22Rv1 (cell line): ENCODE measurements around the gene MBD3L3.
A peak's percentile ranks its signal among the peaks of the same experiment; 100 is the strongest.
"Not testable (repeated sequence)": the region's sequence is repeated elsewhere in the genome, so short reads cannot be mapped to it uniquely, and the experiment has no call there.

Experiments used
- H3K27ac ChIP-seq: fragments of 450-650 bp; 2 replicates; pipeline ENCODE4 v1.5.1; 2017
- CTCF ChIP-seq: fragments of 450-650 bp; IDR thresholded peaks from 2 replicates; pipeline ENCODE4 v1.5.1; 2017; ENCODE audit warnings: mild to moderate bottlenecking
- ZFX ChIP-seq: fragments of 450-650 bp; IDR thresholded peaks from 2 replicates; pipeline ENCODE4 v1.6.1; 2017; ENCODE audit warnings: antibody characterized with exemption, borderline replicate concordance

The MBD3L3 gene

GRCh38 chr19:7058576-7058975 lies at the start of gene MBD3L3:
Gene MBD3L3, minus strand, starts transcription at chr19:7058676. Its CDS starts 71 bp downstream, at chr19:7058605.
- H3K27ac ChIP-seq = not testable (repeated sequence)

- TF ChIP-seq CTCF (no peak), ZFX (no peak)
- no peak overlapping the region for H3K27ac ChIP-seq
These were observed 48.5 kb upstream of the MBD3L3 start for GRCh38 chr19:7106711-7107657.

- TF ChIP-seq CTCF (no peak), ZFX (no peak)
- H3K27ac ChIP-seq = no peak overlapping the region
These were observed 46.4 kb upstream of the MBD3L3 start for GRCh38 chr19:7104747-7105447.

- no peak overlapping the region for H3K27ac ChIP-seq
- no peak for TF ChIP-seq CTCF
- no peak for TF ChIP-seq ZFX
These were observed 43.2 kb upstream of the MBD3L3 start for GRCh38 chr19:7101498-7102253.

GRCh38 chr19:7099597-7099921 lies 41.1 kb upstream of the MBD3L3 start:
- TF ChIP-seq CTCF (no peak), ZFX (no peak)
- peak overlapping the region; percentile 94 for H3K27ac ChIP-seq

- H3K27ac ChIP-seq = peak overlapping the region; percentile 94
- no peak for TF ChIP-seq CTCF
- TF ChIP-seq ZFX = no peak
These were observed 40.5 kb upstream of the MBD3L3 start for GRCh38 chr19:7098701-7099596.

GRCh38 chr19:7098096-7098495 lies 39.6 kb upstream of the MBD3L3 start:
- peak overlapping the region; percentile 94 for H3K27ac ChIP-seq
- no peak for TF ChIP-seq ZFX
- no peak for TF ChIP-seq CTCF
